Measurements from ENCODE around the gene ARPC1B.
"Not testable (repeated sequence)": the region's sequence is repeated elsewhere in the genome, so short reads cannot be mapped to it uniquely, and the experiment has no call there.

ARPC1B gene

DNA sequence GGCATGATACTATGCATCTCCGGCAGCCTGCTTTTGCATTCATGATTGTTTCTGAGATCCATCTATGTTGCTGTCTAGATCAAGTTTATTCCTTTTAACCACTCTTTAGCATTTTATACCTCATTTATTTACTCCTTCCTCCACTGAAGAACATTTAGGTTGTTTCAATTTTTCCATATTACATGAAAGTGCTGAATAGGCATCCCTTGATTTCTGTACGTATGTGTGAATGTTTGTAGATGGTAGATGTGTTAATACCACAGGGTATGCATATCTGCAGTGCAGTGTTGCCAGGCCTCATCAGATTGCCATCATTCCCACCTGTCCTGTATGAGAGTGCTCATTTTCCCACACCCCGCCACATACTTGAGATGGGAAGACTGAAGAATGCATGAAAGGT lies 34.9 kb upstream of the ARPC1B start:
- H3K4me3 ChIP-seq (ENCODE audit: low read depth, low read length), result no peak overlapping the region
- no peak for TF ChIP-seq CTCF (IDR thresholded peaks at IDR 0.05; ENCODE audit: low read depth, low read length, missing control alignments)
- no peak for DNase-seq (ENCODE audit: low read depth)

- no peak for DNase-seq (ENCODE audit: low read depth)
- H3K4me3 ChIP-seq (ENCODE audit: low read depth, low read length), result no peak overlapping the region
- TF ChIP-seq CTCF (IDR thresholded peaks at IDR 0.05; ENCODE audit: low read depth, low read length, missing control alignments), result no peak
Measured at GRCh38 chr7:99340659-99341058, 33.9 kb upstream of the ARPC1B start.

DNA sequence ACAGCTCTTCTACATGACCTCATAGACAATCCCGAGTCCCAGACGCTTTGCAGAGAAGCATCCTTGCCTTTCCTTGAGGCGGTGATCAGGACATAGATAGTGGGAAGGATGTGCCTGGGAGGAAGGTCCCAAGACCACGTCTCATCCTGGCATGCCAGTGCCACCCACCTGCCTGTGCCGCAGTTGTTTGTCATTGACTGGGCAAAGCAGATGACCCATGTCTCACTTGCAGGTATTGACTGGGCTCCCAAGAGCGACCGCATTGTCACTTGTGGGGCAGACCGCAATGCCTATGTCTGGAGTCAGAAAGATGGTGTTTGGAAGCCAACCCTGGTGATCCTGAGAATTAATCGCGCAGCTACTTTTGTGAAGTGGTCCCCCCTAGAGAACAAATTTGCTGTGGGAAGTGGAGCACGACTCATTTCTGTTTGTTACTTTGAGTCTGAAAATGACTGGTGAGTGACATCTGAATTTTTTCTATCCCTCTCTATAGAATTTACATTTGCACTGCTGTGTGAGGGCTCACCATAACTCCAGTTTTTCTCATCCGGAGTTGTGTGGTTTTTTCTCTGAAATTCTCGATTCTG lies 30.4 kb upstream of the ARPC1B start:
- TF ChIP-seq CTCF (IDR thresholded peaks at IDR 0.05; ENCODE audit: low read depth, low read length, missing control alignments), result no peak
- DNase-seq (ENCODE audit: low read depth), result no peak

DNA sequence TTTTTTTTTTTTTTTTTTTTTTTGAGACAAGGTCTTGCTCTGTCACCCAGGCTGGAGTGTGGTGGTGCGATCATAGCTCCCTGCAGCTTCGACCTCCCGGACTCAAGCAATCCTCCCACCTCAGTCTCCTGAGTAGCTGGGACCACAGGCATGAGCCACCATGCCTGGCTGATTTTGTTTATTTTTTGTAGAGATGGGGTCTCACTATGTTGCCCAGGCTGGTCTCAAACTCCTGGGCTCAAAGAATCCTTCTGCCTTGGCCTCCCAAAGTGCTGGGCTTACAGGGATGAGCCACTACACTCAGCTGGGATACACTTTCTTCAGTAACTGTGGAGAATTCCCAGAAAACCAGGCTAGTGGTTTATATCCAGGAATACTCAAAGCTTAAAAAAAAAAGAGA lies 23.9 kb upstream of the ARPC1B start:
- H3K4me3 ChIP-seq (ENCODE audit: low read depth, low read length); DNase-seq (ENCODE audit: low read depth): not testable (repeated sequence)

More for the DNA sequence above, 30.4 kb upstream of the ARPC1B start:
- no peak overlapping the region for H3K4me3 ChIP-seq (ENCODE audit: low read depth, low read length)

DNA sequence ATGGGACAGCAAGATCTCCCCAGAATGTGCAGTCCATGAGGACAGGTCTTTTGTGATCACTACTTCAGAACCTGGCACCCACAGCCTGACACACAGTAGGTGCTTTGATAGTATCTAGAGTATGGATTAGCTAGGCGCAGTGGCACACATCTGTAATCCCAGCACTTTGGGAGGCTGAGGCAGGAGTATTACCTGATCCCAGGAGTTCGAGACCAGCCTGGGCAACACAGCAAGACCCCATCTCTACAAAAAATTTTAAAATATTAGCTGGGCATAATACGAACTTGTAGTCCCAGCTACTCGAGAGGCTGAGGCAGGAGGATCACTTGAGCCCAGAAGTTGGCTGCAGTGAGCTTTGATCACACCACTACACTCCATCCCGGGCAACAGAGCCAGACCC lies 22.3 kb upstream of the ARPC1B start:
- TF ChIP-seq CTCF (IDR thresholded peaks at IDR 0.05; ENCODE audit: low read depth, low read length, missing control alignments), result no peak
- DNase-seq (ENCODE audit: low read depth), result no peak
- H3K4me3 ChIP-seq (ENCODE audit: low read depth, low read length), result no peak overlapping the region

DNA sequence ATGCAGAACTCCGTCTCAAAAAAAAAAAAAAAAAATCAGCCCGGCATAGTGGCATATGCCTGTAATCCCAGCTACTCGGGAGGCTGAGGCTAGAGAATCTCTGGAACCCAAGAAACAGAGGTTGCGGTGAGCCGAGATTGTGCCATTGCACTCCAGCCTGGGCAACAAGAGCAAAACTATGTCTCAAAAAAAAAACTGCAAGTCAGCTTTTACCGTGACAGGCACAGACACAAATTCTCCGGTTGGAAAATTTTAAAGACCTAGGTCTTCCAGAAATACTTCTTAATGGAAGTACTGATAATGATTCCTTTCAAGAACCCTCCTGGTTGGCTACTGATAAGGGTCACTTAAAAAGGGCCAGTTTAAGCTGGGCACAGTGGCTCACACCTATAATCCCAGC lies 19.4 kb upstream of the ARPC1B start:
- no peak for TF ChIP-seq CTCF (IDR thresholded peaks at IDR 0.05; ENCODE audit: low read depth, low read length, missing control alignments)
- no peak for DNase-seq (ENCODE audit: low read depth)
- no peak overlapping the region for H3K4me3 ChIP-seq (ENCODE audit: low read depth, low read length)

DNA sequence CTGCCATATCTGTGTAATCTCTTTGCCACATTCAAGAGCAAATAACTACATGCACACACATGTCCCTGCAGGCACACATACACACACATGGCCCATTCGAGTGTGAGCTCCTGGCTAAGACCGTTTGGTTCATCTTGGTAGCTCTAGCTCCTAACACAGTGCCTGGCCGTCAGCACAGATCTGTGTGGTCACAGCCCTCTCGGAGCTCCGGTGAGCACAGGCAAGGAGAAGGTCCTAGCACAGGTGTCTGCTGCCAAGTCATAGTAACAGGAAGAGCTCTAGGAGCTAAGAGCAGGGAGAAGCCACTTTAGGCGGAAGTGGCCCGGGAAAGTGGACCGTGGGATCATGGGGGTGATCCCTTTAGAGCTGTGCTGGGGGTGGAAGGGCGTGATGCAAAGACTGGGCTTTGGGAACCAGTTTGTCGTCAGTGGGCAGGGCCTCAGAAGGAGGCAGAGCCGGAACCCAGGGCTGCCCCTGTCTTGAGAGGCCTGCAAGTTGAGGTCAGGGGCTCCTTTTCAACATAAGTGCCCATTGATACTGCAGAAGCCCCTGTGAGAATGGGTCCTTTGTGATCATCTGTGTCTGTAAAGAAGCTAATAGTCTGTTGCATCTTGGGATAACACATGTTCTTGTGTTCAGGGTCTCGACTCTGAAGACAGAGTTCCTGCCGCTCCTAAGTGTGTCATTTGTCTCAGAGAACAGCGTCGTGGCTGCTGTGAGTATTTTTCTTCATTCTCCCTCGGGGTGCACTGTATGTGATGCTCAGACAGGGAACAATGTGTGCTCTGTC lies 16.6 kb upstream of the ARPC1B start:
- TF ChIP-seq CTCF (IDR thresholded peaks at IDR 0.05; ENCODE audit: low read depth, low read length, missing control alignments), result no peak
- no peak for DNase-seq (ENCODE audit: low read depth)

GRCh38 chr7:99358521-99358920 lies 16.0 kb upstream of the ARPC1B start:
- not testable (repeated sequence) for H3K4me3 ChIP-seq (ENCODE audit: low read depth, low read length)

More for the DNA sequence above, 16.6 kb upstream of the ARPC1B start:
- H3K4me3 ChIP-seq (ENCODE audit: low read depth, low read length), result no peak overlapping the region

More at GRCh38 chr7:99358521-99358920, 16.0 kb upstream of the ARPC1B start:
- not testable (repeated sequence) for DNase-seq (ENCODE audit: low read depth)

Measured in GM12864 (cell line).